ENCODE measurements around the gene RIMS4. TPM values are rescaled to one million over a fixed set of nuclear protein-coding genes. Genes with fewer than 3 reads are reported as not detected.

RIMS4 gene
- total and polyA plus RNA-seq, 9 of the 15 experiments (the other 6 are each of a cell fraction or from before 2014, with no cell fraction given) = 0.04 TPM; not detected in 8

DNA sequence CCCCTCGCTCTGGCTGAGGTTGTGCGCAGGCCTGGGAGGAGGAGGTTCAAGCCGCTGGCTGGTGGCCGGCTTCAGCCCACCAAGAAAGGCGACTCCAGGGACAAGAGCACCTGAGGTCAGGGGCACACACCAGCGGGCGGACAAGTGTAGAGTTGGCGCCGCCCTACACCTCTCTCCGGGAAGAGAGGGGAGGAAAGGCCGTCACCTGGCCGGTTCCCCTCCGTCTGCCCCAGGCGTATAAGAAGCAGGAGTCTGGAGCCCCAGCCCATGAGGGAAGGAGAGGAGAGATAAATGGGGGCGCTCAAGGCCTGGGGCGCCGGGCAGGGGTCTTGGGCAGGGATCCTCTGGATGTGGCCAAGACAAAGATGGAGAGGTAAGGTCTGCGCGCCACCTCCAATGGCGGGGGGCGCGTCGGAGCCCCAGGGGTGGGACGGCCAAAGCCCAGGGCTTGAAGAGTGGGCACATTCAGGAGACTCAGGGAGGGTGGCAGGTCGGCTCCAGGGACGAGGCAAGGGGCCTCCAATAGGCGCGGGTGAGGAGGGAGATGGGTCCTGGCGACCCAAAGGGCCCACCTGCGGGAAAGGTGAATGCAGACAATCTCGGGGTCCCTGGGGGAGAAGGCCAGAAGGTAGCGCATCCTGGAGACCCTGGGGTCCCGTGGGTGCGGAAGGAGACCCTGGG lies 826 bp downstream of the RIMS4 start:
- in situ Hi-C loops (cut with MboI) (no loop called here), intact Hi-C loops (cut with micrococcal nuclease) (no loop called here)
- no peaks in the 10 kb centered on the region for H3K36me3 ChIP-seq (ENCODE audit: control insufficient read depth, insufficient read depth, low read length)
- no peak overlapping the region for H3K4me2 ChIP-seq (ENCODE audit: insufficient read depth, low read length)
- no peaks in the 10 kb centered on the region for H3K79me2 ChIP-seq (ENCODE audit: control insufficient read depth, insufficient read depth, low read length)
- no peak overlapping the region for H3K27ac ChIP-seq (ENCODE audit: extremely low read depth, low read depth, low read length)
- peaks cover 9 to 36% of the 10 kb centered on the region in 2 experiments; a peak in 4 of 5 replicates for H3K27me3 ChIP-seq (ENCODE audit: control insufficient read depth in 2 of 2, insufficient read depth in 2 of 2, low read length in 2 of 2)
- DNase-seq (ENCODE audit: extremely low read depth in 1 of 4, low spot score in 3 of 4) (no peak), FAIRE-seq (no peak), ATAC-seq (no peak)
- no peak overlapping the region for H3K9ac ChIP-seq (ENCODE audit: insufficient read depth in 1 of 2, low read depth in 2 of 2, low read length in 2 of 2)
- 5% methylated on average over 26 of the region's 34 CpGs for WGBS (ENCODE audit: insufficient coverage, low coverage, missing lambda C conversion rate)
- H3K9me1 ChIP-seq (ENCODE audit: control insufficient read depth, insufficient read depth, low read length) = no peaks in the 10 kb centered on the region
- TF ChIP-seq HDAC2 (IDR thresholded peaks at IDR 0.05) (no peak), HNRNPK (IDR thresholded peaks at IDR 0.05; ENCODE audit: low read depth, low read length, poor library complexity, severe bottlenecking) (no peak)
- TF ChIP-seq, protein P1, sequence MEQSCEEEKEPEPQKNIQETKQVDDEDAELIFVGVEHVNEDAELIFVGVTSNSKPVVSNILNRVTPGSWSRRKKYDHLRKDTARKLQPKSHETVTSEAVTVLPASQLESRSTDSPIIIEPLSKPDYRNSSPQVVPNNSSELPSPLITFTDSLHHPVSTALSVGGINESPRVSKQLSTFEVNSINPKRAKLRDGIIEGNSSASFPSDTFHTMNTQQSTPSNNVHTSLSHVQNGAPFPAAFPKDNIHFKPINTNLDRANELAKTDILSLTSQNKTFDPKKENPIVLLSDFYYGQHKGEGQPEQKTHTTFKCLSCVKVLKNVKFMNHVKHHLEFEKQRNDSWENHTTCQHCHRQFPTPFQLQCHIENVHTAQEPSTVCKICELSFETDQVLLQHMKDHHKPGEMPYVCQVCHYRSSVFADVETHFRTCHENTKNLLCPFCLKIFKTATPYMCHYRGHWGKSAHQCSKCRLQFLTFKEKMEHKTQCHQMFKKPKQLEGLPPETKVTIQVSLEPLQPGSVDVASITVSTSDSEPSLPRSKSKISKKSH (CRISPR knock-in tag; IDR thresholded peaks at IDR 0.05) = no peak
- no peaks in the 10 kb centered on the region for H4K20me1 ChIP-seq (replicated peaks; ENCODE audit: control insufficient read depth, insufficient read depth, low read length)
- no peak overlapping the region for H2AFZ ChIP-seq (ENCODE audit: low read depth, low read length)
- no TSS peak for BruUV-seq (replicated peaks)
- POLR2A ChIA-PET = interaction anchor here (0.7 kb wide), 1 partner anchor 18 kb away, joined by 3 read pairs; no protein-coding TSS in a partner anchor
- H3K4me1 ChIP-seq (replicated peaks in 1 of 2; ENCODE audit: control insufficient read depth in 2 of 2, insufficient read depth in 2 of 2, low read length in 2 of 2) = no peaks in the 10 kb centered on the region
- CTCF ChIA-PET (ENCODE audit: low intra/inter-chr PET ratio) = no interaction called here
- no peak overlapping the region for H3K4me3 ChIP-seq
- peaks cover 4% of the 10 kb centered on the region; the same call in 1 of the 2 replicates for H3K9me3 ChIP-seq (replicated peaks; ENCODE audit: control insufficient read depth, insufficient read depth, low read depth, low read length)
